Adipose tissue (tissue), 3 donors: ENCODE data around the gene MYH7. TPM values are rescaled to one million over a fixed set of nuclear protein-coding genes. Genes with fewer than 3 reads are reported as not detected.
"Not testable (repeated sequence)": the region's sequence is repeated elsewhere in the genome, so short reads cannot be mapped to it uniquely, and the experiment has no call there.

Experiments
- H3K27ac ChIP-seq: one replicate; pipeline ENCODE4 v1.5.1; 2013; ENCODE audit warnings: low read depth, low read length
- WGBS, 3 donors: extraction: QIAGEN DNeasy Blood & Tissue Kit; methylation state at CpG; one replicate each; pipeline ENCODE4 v1.1.7; 2013; 5-methylcytosine and 5-hydroxymethylcytosine counted together
- polyA plus RNA-seq, 3 donors: library from polyadenylated mRNA; stranded (reverse); fragments of 200-250 nt; gene quantifications; one replicate each; pipeline ENCODE4 v1.2.3, GENCODE V29; 2013
- donor health status: healthy with polysubstance abuse.
- donor health status: Bipolar disorder and iron deficiency.
- donor health status: healthy.

MYH7 gene
- polyA plus RNA-seq: 1 to 10 TPM in 2 of 3 donors, under 1 TPM in 1; 0.07 to 6.5 (median 2.8) TPM

DNA sequence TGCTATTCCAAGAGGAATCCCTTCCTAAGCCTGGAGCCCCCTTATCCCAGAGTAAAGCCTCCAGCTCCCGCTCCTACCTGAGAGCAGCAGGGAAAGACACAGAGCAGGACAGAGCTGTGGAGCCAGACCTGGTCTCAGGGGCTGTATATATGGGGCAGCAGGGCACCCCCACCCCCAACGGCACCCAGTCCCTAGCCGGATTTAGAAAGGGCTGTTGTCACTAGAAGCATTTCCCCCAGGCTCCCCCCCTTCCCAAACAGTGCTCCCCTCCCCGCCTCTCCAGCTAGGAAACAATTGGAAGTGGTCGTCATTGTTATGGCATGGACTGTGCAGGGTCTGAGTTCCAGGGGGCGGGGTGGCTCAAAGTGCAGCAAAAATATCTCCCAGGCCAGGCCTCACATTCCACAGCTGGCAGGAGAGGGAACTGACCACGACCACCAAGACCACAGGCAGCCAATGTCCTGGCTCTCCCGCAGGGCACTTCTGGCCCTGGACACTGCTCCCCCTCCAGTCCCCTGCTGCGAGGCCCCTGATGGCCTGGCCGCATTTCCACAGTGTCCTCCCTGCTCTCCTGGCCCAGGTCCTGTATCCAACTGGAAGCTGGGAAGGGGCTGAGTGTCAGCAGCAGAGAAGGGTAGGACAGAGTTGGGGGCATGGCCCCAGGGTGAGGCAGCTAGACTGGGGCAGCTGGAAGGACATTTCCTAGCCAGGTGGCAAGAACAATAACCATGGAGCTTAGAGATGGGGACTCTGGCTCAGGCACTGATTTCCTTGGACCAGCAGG lies at the start of gene MYH7:
Gene MYH7, minus strand, starts transcription at position 118 of the 784 bp plus-strand sequence. CDS start 1,928 bp downstream, outside the sequence.
- H3K27ac ChIP-seq: no peak within 1 kb of the TSS
- 51 to 61% (median 56%) methylated on average over 10 of the region's 10 CpGs for WGBS, 3 donors

DNA sequence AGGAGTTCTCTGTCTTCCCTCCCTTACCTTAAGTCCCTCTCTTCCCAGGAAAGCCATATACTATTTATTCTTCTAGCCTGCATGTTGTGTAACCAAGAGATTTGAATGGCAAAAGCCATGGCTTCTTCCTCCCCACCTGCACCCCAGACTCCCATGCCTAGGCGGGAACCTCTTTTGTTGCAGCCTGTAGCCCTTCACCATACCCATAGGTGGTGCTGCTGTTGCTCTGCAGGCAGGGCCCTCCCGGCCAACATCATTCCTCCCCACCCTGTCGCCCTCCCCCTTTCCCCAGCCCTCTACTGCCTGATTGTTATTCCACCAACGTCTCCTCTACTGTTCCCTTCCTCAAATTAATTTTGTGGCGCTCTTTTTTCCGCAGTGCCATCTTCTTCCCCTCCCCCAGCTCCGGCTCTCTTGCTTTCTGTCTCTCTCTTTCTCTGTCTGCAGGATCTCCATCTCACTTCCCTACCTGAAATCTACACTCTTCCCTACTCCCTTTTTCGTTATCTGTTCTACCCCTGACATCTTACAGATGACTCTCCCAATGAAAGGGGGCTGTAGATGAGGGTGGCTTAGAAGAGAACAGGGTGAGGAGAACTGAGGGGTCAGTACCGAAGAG lies 47.9 kb upstream of the MYH7 start:
- no peak overlapping the region for H3K27ac ChIP-seq
- 55 to 67% (median 64%) methylated on average over 9 of the region's 9 CpGs for WGBS, 3 donors

DNA sequence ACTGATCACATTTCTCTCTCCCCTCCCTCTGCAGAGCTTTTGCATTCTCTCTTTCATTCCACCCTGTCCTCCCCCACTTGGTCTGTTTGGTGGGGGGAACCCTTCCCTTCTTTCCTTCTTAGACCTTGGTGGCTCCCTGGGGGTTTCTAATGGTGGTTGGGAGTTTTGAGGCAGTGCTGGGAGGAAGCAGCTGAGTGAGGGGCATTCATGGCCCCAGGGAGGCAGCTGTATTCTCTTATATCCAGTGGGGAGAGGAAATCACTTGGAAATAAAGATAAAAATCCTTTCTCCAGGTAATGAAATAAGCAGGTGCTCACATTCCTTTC lies 47.3 kb upstream of the MYH7 start:
- no peak overlapping the region for H3K27ac ChIP-seq

DNA sequence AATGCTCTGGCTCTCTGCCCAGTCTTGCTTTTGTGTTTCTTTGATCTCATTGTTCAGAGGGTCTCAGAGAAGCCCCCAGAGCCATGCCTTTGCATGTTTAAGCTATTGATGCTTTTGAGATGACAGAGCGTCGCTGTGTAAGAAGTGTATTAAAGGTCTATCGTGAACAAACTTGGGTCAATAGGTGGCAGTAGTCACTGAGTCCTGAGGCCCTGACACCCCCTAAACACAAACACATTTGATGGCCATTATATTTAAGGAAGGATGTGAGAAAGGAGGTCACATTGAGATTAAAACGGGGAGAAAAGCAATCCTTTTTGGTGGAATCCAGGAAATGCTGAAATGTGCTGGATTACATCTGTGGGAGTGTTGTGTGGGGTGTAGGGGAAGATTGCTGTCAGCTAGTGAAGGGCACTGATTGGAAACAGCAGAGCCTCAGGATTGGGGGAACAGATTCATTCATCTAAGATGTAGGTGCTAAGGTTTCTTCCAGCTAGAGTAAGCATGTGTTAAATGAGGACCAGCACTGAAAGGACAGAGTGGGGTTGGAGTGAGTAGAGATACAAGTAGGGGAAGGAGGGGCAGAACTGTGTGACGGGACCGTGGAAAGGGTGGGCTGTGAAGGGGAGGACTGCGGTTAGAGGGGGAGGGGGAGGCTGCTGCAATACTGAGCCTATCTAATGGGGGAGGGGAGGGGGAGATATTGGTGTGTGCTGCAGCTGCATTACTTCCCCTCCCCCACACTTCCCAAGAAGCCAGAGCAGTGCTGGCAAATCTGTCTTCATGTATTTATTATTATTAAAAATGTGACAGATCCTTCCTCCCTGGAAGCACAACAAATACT lies 46.7 kb upstream of the MYH7 start:
- no peak overlapping the region for H3K27ac ChIP-seq
- WGBS, 3 donors: 58 to 73% (median 72%) methylated on average over 7 of the region's 7 CpGs

DNA sequence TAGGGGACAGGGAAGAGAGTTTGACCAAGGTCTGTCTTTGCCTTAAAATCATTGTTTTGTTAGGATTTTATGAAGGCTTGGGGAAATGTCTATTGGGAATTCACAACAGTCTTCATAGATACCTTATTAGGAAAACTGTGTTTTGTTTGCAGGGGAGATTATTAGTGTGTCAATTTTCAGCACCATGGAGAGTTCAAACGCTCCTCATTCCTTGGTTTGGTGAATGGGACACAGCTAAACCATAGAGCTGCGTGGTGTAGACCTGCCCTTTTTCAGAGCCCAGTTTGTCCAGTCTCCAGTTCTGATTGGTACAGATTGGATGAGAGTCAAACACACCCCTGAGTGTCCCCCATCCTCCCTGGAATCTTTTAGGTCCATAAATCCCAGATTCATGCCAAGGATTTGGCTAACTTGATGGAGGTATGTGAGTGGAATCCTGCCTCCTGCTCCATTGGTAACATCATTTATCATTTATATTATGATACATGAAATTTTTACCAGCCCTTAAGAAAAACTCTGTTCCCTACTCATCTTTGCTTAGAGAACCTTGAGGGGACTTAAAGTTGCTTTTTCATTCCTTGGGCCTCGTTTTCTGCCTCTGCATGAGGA lies 46.0 kb upstream of the MYH7 start:
- 62 to 72% (median 69%) methylated on average over 3 of the region's 3 CpGs for WGBS, 3 donors
- no peak overlapping the region for H3K27ac ChIP-seq

DNA sequence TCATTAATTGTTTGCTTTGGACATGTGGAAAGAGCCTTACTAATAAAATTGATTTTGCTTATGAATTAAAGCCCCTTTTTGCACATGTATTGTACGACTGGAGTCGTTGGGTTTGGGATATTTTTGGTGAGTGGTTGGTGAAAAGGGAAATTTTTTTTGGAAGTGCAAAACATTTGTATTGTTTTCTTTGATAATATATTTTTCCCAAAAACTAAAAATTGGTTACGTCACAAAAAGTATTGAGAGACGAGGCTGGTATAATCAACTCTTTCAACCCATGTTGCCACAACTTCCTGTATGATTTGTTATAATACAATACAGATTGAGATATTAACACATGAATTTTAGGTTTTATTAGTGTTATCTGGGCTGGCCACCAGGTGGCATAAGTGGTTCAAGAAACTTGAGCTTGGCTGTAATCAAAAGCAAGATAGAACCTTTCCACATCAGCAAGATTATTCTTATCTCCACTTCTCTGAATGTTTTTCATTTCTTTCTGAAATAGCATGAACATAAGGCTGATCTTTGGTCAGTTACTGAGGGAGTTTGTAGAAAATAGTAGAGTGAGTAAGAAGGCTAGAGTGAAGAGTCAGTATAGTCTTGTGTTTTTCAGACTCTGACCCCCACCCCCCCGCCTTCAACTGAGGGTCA lies 42.8 kb upstream of the MYH7 start:
- 25 to 39% (median 37%) methylated on average over 5 of the region's 5 CpGs for WGBS, 3 donors
- no peak overlapping the region for H3K27ac ChIP-seq

DNA sequence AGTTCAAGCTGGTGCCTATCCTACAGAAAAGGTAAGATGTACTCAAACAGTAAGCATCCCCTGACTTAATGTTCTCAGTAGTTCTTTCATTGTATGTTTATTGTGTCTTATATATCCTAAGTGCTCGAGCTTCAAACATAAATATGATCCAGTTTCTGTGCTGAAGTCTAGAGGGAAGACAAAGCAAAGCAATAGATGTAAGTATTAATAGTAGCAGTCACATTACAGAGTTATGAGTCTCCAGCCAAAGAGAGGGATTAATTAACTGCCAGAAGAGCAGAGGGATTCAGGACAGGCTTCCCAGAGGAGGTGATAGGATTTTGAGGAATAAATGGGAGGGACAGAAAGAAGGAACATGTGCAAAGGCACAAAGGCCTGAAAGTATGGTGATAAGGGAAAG lies 35.5 kb upstream of the MYH7 start:
- 75 to 98% (median 93%) methylated on average over 1 of the region's 1 CpG for WGBS, 3 donors
- H3K27ac ChIP-seq: no peak overlapping the region

DNA sequence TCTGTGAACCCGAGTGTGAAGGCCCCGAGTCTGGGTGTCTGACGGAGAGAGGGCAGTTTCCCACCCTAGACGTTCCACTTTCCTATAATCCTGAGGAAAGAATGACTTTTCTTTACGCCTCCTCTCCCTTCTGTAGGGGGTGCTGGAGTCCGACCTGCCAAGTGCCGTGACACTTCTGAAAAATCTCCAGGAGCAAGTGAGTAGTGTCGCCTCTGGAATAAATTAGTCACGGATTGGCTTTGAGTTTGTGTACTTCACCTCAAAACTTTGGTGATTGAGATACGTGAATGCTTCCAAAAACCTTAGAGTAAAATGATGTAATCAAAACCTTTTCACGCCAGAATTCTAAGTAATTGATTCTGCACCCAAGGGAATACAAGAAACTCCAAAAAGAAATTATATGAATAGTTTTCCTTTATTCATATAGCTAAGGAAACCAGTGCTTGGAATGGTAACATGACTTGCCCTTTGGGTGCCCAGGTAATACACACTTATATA lies 34.5 kb upstream of the MYH7 start:
- no peak overlapping the region for H3K27ac ChIP-seq
- WGBS, 3 donors: 0 to 4% (median 1%) methylated on average over 11 of the region's 11 CpGs

DNA sequence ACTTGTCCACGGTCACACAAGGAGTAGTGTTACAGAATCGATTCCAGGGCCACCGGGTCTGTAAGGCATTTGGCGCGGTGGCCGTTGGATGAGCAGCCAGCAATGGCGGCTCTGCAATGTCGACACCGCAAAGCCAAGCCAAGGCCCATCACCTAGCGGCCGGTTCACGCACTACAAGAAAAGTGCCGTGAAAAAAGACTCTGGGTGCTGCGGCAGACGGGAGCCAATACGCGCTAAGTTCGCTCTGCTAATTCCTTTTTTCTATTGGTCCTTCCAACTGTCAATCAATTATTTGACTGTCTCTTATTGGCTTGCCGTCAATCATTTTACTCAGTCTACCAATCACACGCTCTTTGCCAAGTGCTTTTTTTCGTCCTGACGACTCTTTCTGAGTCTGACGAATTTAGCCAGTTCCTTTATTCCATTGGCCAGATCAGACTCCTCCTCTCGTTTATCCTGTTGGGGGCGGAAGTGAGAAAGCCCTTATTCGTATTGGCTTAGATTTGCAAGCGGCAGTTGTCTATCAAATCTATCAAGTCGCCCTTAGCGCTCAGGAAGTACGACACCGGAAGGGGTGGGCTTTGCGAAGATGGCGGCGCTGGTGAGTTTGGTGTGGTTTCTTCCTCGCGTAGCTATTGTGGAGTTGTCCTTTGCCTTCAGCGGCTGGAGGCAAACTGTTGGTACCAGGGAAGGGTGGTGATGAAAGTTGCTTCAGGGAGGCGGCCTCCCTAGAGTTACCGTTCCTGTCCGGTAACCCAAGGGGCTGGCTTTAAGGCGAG lies 33.9 kb upstream of the MYH7 start, which contains the start of gene NGDN:
Gene NGDN, plus strand, starts transcription at position 577 of the 779 bp plus-strand sequence. Its CDS starts 13 bp downstream, at position 590.
- no peak within 1 kb of the TSS for H3K27ac ChIP-seq
- 1 to 2% (median 2%) methylated on average over 41 of the region's 41 CpGs for WGBS, 3 donors

DNA sequence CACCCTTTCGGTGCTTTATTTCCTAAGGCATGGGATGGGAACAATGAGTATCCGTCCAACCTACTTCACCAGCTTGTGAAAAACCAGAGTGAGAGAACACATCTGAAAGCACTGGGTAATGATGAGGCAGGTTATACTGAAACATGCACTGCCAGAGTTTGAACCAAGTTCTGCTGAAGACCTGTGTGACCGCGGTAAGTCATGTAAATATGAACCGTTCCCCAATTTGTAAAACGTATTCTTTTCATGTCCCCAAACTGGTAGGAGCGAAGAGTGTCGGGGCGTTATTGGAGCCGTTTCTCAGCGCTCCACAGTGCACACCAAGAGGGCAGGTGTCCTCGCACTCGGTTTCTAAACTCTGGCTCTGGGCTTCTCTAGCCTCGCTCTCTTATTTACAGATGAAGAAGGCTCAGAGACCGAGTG lies 33.3 kb upstream of the MYH7 start:
- H3K27ac ChIP-seq: no peak overlapping the region
- 73 to 86% (median 76%) methylated on average over 15 of the region's 15 CpGs for WGBS, 3 donors

DNA sequence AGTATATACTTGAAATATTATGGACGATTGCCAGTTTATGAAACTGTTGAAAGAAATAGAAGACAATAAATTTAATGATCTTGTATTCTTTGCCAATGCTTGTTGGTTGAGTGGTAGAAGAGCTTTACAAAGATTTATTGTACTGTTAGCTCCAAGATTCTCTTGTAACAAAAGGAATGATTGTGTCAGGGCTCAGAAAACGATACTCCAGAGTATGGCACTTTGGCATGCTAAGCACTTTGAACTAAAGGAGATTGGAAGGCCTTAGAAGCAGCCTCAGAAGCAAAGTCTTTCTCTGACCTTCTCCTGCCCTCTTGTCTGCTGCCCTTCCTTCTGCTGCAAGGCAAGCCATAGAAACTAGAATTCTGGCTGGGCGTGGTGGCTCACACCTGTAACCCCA lies 29.8 kb upstream of the MYH7 start:
- no peak overlapping the region for H3K27ac ChIP-seq
- 79 to 81% (median 80%) methylated on average over 3 of the region's 3 CpGs for WGBS, 3 donors

DNA sequence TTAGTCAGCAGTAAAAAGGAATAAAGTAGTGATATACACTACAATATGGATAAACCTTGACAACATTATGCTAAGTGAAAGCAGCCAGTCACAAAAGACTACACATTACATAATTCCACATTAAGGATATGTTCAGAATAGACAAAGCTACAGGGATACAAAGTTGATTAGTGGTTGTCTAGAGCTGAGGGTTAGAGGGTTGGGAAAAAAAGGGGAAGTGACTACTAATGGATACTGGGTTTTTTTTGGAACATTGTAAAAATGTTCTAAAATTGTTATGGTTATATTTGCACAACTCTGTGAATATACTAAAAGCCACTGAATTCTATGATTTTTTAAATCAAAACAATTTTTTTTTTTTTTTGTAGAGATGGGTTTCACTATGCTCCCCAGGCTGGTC lies 29.2 kb upstream of the MYH7 start:
- no peak overlapping the region for H3K27ac ChIP-seq

DNA sequence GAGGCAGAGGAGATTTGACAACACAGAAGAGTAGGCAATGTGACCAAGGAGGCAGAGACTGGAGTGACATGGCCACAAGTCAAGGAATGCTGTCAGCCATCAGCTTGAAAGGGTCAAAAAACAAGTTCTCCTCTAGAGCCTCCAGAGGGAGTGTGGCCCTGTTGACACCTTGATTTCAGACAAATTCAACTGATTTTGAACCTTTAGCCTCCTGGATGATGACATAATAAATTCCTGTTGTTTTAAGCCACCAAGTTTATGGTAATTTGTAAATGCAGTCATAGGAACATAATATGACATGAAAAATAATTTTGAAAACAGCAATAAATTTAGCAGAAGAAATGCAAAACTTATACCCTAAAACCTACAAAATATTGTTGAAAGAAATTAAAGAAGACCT lies 25.5 kb upstream of the MYH7 start:
- H3K27ac ChIP-seq: no peak overlapping the region

DNA sequence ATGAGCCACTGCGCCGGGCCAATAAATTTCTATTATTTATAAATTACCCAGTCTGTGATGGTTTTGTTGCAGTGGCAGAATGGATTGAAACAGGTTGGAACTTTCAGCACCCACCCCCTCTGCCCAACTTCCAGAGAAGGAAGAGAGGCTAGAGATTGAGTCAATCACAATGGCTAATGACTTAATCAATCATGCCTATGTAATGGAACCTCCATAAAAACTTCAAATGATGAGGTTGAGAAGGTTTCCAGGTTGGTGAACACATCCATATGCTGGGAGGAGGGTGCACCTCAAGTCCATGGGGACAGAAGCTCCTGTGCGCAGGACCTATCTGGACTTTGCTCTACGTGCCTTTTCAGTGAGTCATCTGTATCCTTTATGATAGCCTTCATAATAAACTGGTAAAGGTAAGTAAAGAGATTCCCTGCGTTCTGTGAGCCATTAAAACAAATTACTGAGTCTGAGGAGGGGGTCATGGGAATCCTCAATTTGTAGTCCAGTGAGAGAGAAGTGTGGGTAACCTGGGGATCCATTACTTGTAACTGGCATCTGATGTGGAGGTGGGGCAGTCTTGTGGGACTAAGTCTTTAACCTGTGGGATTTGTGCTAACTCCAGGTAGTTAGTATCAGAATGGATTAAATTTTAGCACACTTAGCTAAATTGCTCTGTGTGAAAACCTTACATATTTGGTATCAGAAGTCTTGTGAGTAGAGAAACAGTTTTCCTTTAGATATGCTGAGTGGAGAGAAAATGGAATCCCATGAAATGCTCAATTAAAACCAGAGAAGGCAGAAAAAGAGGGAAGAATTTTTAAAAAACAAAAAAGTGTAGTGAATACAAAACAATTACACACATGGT lies 22.4 kb upstream of the MYH7 start:
- H3K27ac ChIP-seq: no peak overlapping the region
- WGBS, 3 donors: 75 to 84% (median 78%) methylated on average over 5 of the region's 5 CpGs

DNA sequence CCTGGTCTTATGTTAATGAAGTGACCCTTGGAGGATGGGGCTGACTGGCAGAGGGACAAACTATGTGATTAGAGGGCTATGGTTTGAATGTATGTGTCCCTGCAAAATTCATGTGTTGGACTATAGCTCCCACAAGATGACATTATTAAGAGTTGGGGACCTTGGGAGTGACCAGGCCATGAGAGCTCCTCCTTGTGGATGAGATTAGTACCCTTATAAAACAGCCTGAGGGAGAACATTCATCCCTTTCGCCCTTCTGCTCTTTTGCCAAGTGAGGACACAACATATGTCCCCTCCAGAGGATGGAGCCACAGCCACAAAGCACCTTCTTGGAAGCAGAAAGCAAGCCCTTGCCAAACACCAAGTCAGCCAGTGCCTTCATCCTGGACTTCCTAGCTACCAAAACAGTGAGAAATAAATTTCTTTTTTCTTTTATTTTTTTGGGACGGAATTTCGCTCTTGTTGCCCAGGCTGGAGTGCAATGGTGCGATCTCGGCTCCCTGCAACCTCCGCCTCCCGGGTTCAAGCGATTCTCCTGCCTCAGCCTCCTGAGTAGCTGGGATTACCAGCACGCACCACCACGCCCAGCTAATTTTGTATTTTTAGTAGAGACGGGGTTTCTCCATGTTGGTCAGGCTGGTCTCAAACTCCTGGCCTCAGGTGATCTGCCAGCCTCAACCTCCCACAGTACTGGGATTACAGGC lies 21.6 kb upstream of the MYH7 start:
- WGBS, 3 donors: 85 to 92% (median 85%) methylated on average over 11 of the region's 11 CpGs
- not testable (repeated sequence) for H3K27ac ChIP-seq

DNA sequence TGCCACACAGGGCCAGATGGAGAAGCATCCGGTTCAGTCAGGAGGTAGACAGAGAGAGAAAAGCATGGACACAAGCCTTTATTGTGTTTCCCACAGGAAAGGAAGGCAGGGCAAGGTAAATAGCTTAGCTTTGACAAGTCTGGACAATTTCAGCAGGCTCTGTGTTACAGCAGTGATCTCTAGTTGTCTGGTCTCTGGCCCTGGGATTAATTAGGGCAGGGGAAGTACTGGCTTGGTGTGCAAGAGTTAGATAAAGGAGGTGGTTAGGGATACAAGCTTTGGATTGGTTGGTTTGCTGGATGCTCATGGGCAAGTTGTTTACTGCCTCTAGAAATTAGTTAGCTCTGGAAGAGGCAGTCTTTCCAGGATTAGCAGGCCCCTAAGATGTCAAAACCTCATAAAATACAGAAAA lies 19.0 kb upstream of the MYH7 start:
- H3K27ac ChIP-seq: no peak overlapping the region
- WGBS, 3 donors: 27 to 64% (median 31%) methylated on average over 1 of the region's 1 CpG
